GM21526 (cell line): ENCODE results near the gene DDAH1.
A peak's percentile ranks its signal among the peaks of the same experiment; 100 is the strongest.
"Not testable (repeated sequence)": the region's sequence is repeated elsewhere in the genome, so short reads cannot be mapped to it uniquely, and the experiment has no call there.

ENCODE experiments used
- ATAC-seq: cut with Tn5 transposase; IDR thresholded peaks from one replicate; pipeline ENCODE4 v1.9.1; 2021; ENCODE audit warnings: moderate library complexity; ENCODE audit not compliant: unreplicated experiment, low FRiP score

The DDAH1 gene

GRCh38 chr1:85361606-85362296 lies 103.2 kb downstream of the DDAH1 start:
- ATAC-seq, result no peak

GRCh38 chr1:85360730-85361493 lies 104.0 kb downstream of the DDAH1 start:
- no peak for ATAC-seq

- ATAC-seq, result no peak
These were observed 104.9 kb downstream of the DDAH1 start for GRCh38 chr1:85359874-85360721.

- no peak for ATAC-seq
These were observed 106.1 kb downstream of the DDAH1 start for GRCh38 chr1:85358702-85359438.

- no peak for ATAC-seq
These were observed 107.1 kb downstream of the DDAH1 start for GRCh38 chr1:85357817-85358216.

- ATAC-seq, result no peak
These were observed 108.8 kb downstream of the DDAH1 start for GRCh38 chr1:85356130-85356529.

GRCh38 chr1:85352055-85352454 lies 112.9 kb downstream of the DDAH1 start:
- no peak for ATAC-seq

GRCh38 chr1:85351202-85351828 lies 113.6 kb downstream of the DDAH1 start:
- no peak for ATAC-seq

GRCh38 chr1:85349224-85349623 lies 115.7 kb downstream of the DDAH1 start:
- no peak for ATAC-seq

GRCh38 chr1:85347908-85348307 lies 117.1 kb downstream of the DDAH1 start:
- ATAC-seq, result no peak

- not testable (repeated sequence) for ATAC-seq
These were observed 117.7 kb downstream of the DDAH1 start for GRCh38 chr1:85347275-85347674.

GRCh38 chr1:85344256-85344694 lies 120.7 kb downstream of the DDAH1 start:
- ATAC-seq, result no peak

GRCh38 chr1:85343612-85344255 lies 121.2 kb downstream of the DDAH1 start:
- ATAC-seq, result no peak

GRCh38 chr1:85343213-85343611 lies 121.7 kb downstream of the DDAH1 start:
- ATAC-seq, result no peak

- no peak for ATAC-seq
These were observed 122.8 kb downstream of the DDAH1 start for GRCh38 chr1:85342207-85342606.

- ATAC-seq, result no peak
These were observed 124.5 kb downstream of the DDAH1 start for GRCh38 chr1:85340427-85340826.

GRCh38 chr1:85339656-85340399 lies 125.1 kb downstream of the DDAH1 start:
- ATAC-seq, result no peak

GRCh38 chr1:85339089-85339488 lies 125.9 kb downstream of the DDAH1 start:
- no peak for ATAC-seq

GRCh38 chr1:85334962-85335361 lies 130.0 kb downstream of the DDAH1 start:
- ATAC-seq, result peak; percentile 60
